Nephron (organoid): ENCODE data around the gene ATP6V1F.

Source experiments
- H3K27ac Mint-ChIP-seq, 3 experiments: 2 replicates each; pipeline ENCODE4 v1.8.0; 2020; ENCODE audit warnings: mixed read lengths in 3 of 3, mild to moderate bottlenecking in 2 of 3, moderate library complexity in 1 of 3
- H3K27me3 Mint-ChIP-seq: 2 replicates; pipeline ENCODE4 v1.8.0; 2021; ENCODE audit warnings: low read depth, mild to moderate bottlenecking, moderate library complexity, mixed read lengths
- H3K36me3 Mint-ChIP-seq: 2 replicates; pipeline ENCODE4 v1.8.0; 2020; ENCODE audit warnings: low read depth, mixed read lengths
- H3K4me1 Mint-ChIP-seq: 2 replicates; pipeline ENCODE4 v1.8.0; 2020; ENCODE audit warnings: mixed read lengths
- H3K4me3 Mint-ChIP-seq, 3 experiments: 2 replicates each; pipeline ENCODE4 v1.8.0; 2020; ENCODE audit warnings: mild to moderate bottlenecking in 3 of 3, mixed read lengths in 3 of 3, moderate library complexity in 2 of 3
- H3K9me3 Mint-ChIP-seq: 2 replicates; pipeline ENCODE4 v1.8.0; 2020; ENCODE audit warnings: mixed read lengths
- TF ChIP-seq, protein P1 (sequence below), 3 experiments: fragments of 200-600 bp; sonication (generic); IDR thresholded peaks; one replicate each; pipeline ENCODE4 v1.5.0; 2021; ENCODE audit warnings: antibody characterized with exemption in 3 of 3; ENCODE audit not compliant: unreplicated experiment in 3 of 3

The ATP6V1F gene, protein sequence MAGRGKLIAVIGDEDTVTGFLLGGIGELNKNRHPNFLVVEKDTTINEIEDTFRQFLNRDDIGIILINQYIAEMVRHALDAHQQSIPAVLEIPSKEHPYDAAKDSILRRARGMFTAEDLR

DNA sequence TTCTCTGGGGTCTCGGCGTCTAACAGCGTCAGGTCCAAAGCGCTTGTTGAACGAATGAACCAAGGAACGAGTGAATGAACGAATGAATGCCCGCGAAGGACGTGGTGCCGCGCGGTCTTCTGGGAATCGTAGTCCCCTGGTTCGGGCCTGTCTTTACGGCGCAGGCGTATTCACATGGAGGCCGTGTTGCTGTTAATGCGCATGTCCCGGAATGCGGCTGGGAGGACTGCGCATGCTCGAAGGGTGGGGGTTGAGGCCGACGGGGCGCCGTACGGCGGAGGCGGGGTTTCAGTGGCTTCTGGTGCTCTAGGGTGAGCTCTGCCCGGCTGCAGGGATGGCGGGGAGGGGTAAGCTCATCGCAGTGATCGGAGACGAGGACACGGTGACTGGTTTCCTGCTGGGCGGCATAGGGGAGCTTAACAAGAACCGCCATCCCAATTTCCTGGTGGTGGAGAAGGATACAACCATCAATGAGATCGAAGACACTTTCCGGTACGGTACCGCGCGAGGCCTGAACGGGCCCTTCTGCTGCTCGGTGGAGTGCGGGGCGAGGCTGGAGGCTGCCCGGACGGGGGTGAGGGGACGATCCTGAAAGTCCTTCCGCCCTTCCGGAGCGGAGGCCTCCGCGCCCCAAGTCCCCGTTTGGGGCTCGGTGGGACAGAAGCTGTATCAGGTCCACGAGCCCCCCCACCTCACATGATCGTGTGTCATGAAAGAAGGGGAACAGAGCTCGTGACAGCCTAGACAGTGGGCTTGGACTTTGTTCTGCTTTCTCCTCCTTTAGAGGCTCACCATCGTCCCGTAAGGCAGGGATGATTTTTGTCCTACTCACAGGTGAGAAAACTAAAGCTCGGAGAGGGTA is at the start of gene ATP6V1F:
ATP6V1F (plus strand) TSS at position 286 of the 862 bp plus-strand sequence; CDS start at position 335, 49 bp downstream.
- H3K9me3 Mint-ChIP-seq = no peaks in the 10 kb centered on the region
- TF ChIP-seq, protein P1, sequence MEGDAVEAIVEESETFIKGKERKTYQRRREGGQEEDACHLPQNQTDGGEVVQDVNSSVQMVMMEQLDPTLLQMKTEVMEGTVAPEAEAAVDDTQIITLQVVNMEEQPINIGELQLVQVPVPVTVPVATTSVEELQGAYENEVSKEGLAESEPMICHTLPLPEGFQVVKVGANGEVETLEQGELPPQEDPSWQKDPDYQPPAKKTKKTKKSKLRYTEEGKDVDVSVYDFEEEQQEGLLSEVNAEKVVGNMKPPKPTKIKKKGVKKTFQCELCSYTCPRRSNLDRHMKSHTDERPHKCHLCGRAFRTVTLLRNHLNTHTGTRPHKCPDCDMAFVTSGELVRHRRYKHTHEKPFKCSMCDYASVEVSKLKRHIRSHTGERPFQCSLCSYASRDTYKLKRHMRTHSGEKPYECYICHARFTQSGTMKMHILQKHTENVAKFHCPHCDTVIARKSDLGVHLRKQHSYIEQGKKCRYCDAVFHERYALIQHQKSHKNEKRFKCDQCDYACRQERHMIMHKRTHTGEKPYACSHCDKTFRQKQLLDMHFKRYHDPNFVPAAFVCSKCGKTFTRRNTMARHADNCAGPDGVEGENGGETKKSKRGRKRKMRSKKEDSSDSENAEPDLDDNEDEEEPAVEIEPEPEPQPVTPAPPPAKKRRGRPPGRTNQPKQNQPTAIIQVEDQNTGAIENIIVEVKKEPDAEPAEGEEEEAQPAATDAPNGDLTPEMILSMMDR (IDR thresholded peaks at IDR 0.05; ENCODE audit: unreplicated experiment in 3 of 3) = no peak
- H3K27me3 Mint-ChIP-seq = peaks cover 3% of the 10 kb centered on the region
- peak within 1 kb of the TSS; percentile 90 to 97 (median 92) for H3K27ac Mint-ChIP-seq
- H3K36me3 Mint-ChIP-seq = peaks cover 18% of the 10 kb centered on the region
- peaks cover 55% of the 10 kb centered on the region for H3K4me1 Mint-ChIP-seq
- peak within 1 kb of the TSS; percentile 95 to 98 (median 96) for H3K4me3 Mint-ChIP-seq

DNA sequence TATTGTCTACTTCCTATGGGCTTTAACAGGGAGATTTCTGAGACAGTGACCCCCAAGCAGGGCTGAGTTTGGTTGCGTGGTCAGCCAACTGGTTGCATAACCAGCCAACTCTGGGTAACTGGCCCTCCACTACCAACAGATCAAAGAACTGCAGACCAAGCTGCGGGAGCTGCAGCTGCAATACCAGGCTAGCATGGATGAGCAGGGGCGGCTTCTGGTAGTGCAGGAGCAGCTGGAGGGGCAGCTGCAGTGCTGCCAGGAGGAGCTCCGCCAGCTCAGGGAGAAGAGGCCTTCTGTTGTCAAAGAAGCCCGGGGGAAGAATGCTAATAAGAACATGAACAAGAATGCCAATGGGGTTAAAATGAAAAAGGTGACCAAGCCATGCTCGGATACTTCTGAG is 48.2 kb upstream of the ATP6V1F start:
- peak overlapping the region; percentile 4 to 61 (median 40) for H3K27ac Mint-ChIP-seq
- H3K27me3 Mint-ChIP-seq = peaks cover 8% of the 10 kb centered on the region
- H3K36me3 Mint-ChIP-seq = peaks cover 5% of the 10 kb centered on the region
- TF ChIP-seq, protein P1 (IDR thresholded peaks at IDR 0.05; ENCODE audit: unreplicated experiment in 3 of 3) = no peak
- no peaks in the 10 kb centered on the region for H3K9me3 Mint-ChIP-seq
- H3K4me3 Mint-ChIP-seq = peak overlapping the region in 1 of 3 experiments; percentile 16
- peaks cover 39% of the 10 kb centered on the region for H3K4me1 Mint-ChIP-seq

GRCh38 chr7:128815289-128815942 is 47.2 kb upstream of the ATP6V1F start:
- Mint-ChIP-seq H3K4me3 (no peak overlapping the region), H3K9me3 (no peaks in the 10 kb centered on the region), H3K27ac (no peak overlapping the region), H3K27me3 (peaks cover 8% of the 10 kb centered on the region), H3K36me3 (no peaks in the 10 kb centered on the region), H3K4me1 (peaks cover 40% of the 10 kb centered on the region)
- TF ChIP-seq, protein P1 (IDR thresholded peaks at IDR 0.05; ENCODE audit: unreplicated experiment in 3 of 3) = no peak

- Mint-ChIP-seq H3K9me3 (no peaks in the 10 kb centered on the region), H3K4me3 (no peak overlapping the region), H3K27ac (no peak overlapping the region), H3K4me1 (peaks cover 40% of the 10 kb centered on the region), H3K27me3 (peaks cover 8% of the 10 kb centered on the region), H3K36me3 (no peaks in the 10 kb centered on the region)
- TF ChIP-seq, protein P1 (IDR thresholded peaks at IDR 0.05; ENCODE audit: unreplicated experiment in 3 of 3) = no peak
Measured at GRCh38 chr7:128818694-128819093, 44.0 kb upstream of the ATP6V1F start.

DNA sequence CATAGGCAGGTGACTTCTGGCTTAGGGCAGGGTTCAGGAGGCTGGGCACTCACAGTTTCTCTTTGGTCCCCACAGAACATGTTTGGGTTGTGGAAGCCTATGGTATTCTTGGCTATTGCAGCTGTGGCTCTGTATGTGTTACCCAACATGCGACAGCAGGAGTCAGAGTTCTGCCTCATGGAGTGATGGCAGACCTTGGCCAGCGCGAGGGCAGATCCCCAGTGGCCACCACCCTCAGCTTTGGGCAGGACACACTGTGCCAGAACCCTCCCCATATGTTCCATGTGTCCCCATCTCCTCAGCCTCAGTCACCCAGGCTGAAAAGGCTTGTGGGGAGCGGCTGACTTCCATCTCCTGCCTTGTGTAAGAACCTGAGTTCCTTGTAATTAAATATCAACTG is 40.9 kb upstream of the ATP6V1F start:
- TF ChIP-seq, protein P1 (IDR thresholded peaks at IDR 0.05; ENCODE audit: unreplicated experiment in 3 of 3) = no peak
- Mint-ChIP-seq H3K4me1 (peaks cover 26% of the 10 kb centered on the region), H3K27ac (no peak overlapping the region), H3K36me3 (no peaks in the 10 kb centered on the region), H3K4me3 (no peak overlapping the region), H3K27me3 (peaks cover 8% of the 10 kb centered on the region), H3K9me3 (no peaks in the 10 kb centered on the region)
